Measurements from ENCODE around the gene CDCP1. TPM values are rescaled to one million over a fixed set of nuclear protein-coding genes. Genes with fewer than 3 reads are reported as not detected.

CDCP1 gene
- total RNA-seq, 1 donor from 2014 or later, result 0.25 TPM

- H3K4me1 ChIP-seq, result peaks cover 23% of the 10 kb centered on the region
- TF ChIP-seq CTCF (IDR thresholded peaks at IDR 0.05; ENCODE audit: borderline replicate concordance), result no peak
- H3K27me3 ChIP-seq (ENCODE audit: low read depth), result no peaks in the 10 kb centered on the region
- no peaks in the 10 kb centered on the region for H3K9me3 ChIP-seq (replicated peaks)
- no peak overlapping the region for H3K4me3 ChIP-seq
- no peak for DNase-seq
- intact Hi-C loops (cut with micrococcal nuclease), result no loop called here
- no peaks in the 10 kb centered on the region for H3K36me3 ChIP-seq
- no peak overlapping the region for H3K27ac ChIP-seq (replicated peaks)
These were observed 36.2 kb downstream of the CDCP1 start for GRCh38 chr3:45109771-45110508.

- peaks cover 7% of the 10 kb centered on the region for H3K4me1 ChIP-seq
- no peak for TF ChIP-seq CTCF (IDR thresholded peaks at IDR 0.05; ENCODE audit: borderline replicate concordance)
- H3K9me3 ChIP-seq (replicated peaks), result no peaks in the 10 kb centered on the region
- no peak overlapping the region for H3K27ac ChIP-seq (replicated peaks)
- intact Hi-C loops (cut with micrococcal nuclease), result no loop called here
- no peaks in the 10 kb centered on the region for H3K36me3 ChIP-seq
- no peak overlapping the region for H3K4me3 ChIP-seq
- no peaks in the 10 kb centered on the region for H3K27me3 ChIP-seq (ENCODE audit: low read depth)
- no peak for DNase-seq
These were observed 39.3 kb downstream of the CDCP1 start for GRCh38 chr3:45106874-45107273.

- H3K4me3 ChIP-seq, result no peak overlapping the region
- intact Hi-C loops (cut with micrococcal nuclease), result no loop called here
These were observed 40.1 kb downstream of the CDCP1 start for GRCh38 chr3:45105855-45106671.

GRCh38 chr3:45104715-45105711, 41.2 kb downstream of the CDCP1 start:
- Histone ChIP-seq H3K36me3 (no peaks in the 10 kb centered on the region), H3K4me3 (no peak overlapping the region), H3K4me1 (peaks cover 7% of the 10 kb centered on the region), H3K27ac (replicated peaks) (no peak overlapping the region), H3K9me3 (replicated peaks) (no peaks in the 10 kb centered on the region), H3K27me3 (ENCODE audit: low read depth) (no peaks in the 10 kb centered on the region)
- DNase-seq, result no peak
- intact Hi-C loops (cut with micrococcal nuclease), result no loop called here
- no peak for TF ChIP-seq CTCF (IDR thresholded peaks at IDR 0.05; ENCODE audit: borderline replicate concordance)

More at GRCh38 chr3:45105855-45106671, 40.1 kb downstream of the CDCP1 start:
- Histone ChIP-seq H3K27me3 (ENCODE audit: low read depth) (no peaks in the 10 kb centered on the region), H3K4me1 (peaks cover 7% of the 10 kb centered on the region), H3K9me3 (replicated peaks) (no peaks in the 10 kb centered on the region), H3K36me3 (no peaks in the 10 kb centered on the region), H3K27ac (replicated peaks) (no peak overlapping the region)
- TF ChIP-seq CTCF (IDR thresholded peaks at IDR 0.05; ENCODE audit: borderline replicate concordance), result no peak
- no peak for DNase-seq

Measured in left ventricle myocardium inferior (tissue), 1 donor.